Endodermal cell (in vitro differentiated cells): ENCODE measurements around the gene SLX1A. TPM values are rescaled to one million over a fixed set of nuclear protein-coding genes. Genes with fewer than 3 reads are reported as not detected.
"Not testable (repeated sequence)": the region's sequence is repeated elsewhere in the genome, so short reads cannot be mapped to it uniquely, and the experiment has no call there.

ENCODE experiments used
- DNase-seq: peaks from one replicate; pipeline ENCODE4 v3.0.0-alpha.2; 2017
- H3K27ac ChIP-seq: 2 replicates; pipeline ENCODE4 v1.5.1; 2013; ENCODE audit warnings: mild to moderate bottlenecking, low read depth, low read length, moderate library complexity
- H3K27me3 ChIP-seq: 2 replicates; pipeline ENCODE4 v1.6.1; 2013; ENCODE audit warnings: mild to moderate bottlenecking, low read length, moderate library complexity; ENCODE audit not compliant: insufficient read depth, control insufficient read depth, poor library complexity, severe bottlenecking
- H3K36me3 ChIP-seq: 2 replicates; pipeline ENCODE4 v1.7.0; 2013; ENCODE audit warnings: mild to moderate bottlenecking, low read length, moderate library complexity; ENCODE audit not compliant: control insufficient read depth, insufficient read depth
- H3K4me1 ChIP-seq: one replicate; pipeline ENCODE4 v1.7.0; 2013; ENCODE audit warnings: low read length; ENCODE audit not compliant: control insufficient read depth, insufficient read depth
- H3K4me3 ChIP-seq: 2 replicates; pipeline ENCODE4 v1.5.1; 2013; ENCODE audit warnings: mild to moderate bottlenecking, low read length, moderate library complexity
- H3K9ac ChIP-seq: 2 replicates; pipeline ENCODE4 v1.6.1; 2013; ENCODE audit warnings: mild to moderate bottlenecking, low read length, moderate library complexity; ENCODE audit not compliant: poor library complexity, severe bottlenecking; ENCODE audit errors: extremely low read depth
- H3K9me3 ChIP-seq: 2 replicates; pipeline ENCODE4 v1.6.1; 2013; ENCODE audit warnings: mild to moderate bottlenecking, low read length, moderate library complexity; ENCODE audit not compliant: control insufficient read depth
- H3K27ac Mint-ChIP-seq: 2 replicates; pipeline ENCODE4 v1.8.0; 2020; ENCODE audit warnings: mixed read lengths
- H3K27me3 Mint-ChIP-seq: 2 replicates; pipeline ENCODE4 v1.8.0; 2021; ENCODE audit warnings: mild to moderate bottlenecking, mixed read lengths; ENCODE audit not compliant: insufficient read depth
- H3K36me3 Mint-ChIP-seq: 2 replicates; pipeline ENCODE4 v1.8.0; 2020; ENCODE audit warnings: low read depth, mixed read lengths
- H3K4me1 Mint-ChIP-seq: 2 replicates; pipeline ENCODE4 v1.8.0; 2020; ENCODE audit warnings: mixed read lengths
- H3K4me3 Mint-ChIP-seq: 2 replicates; pipeline ENCODE4 v1.8.0; 2020; ENCODE audit warnings: mild to moderate bottlenecking, moderate library complexity, mixed read lengths
- H3K9me3 Mint-ChIP-seq: 2 replicates; pipeline ENCODE4 v1.8.0; 2020; ENCODE audit warnings: mild to moderate bottlenecking, mixed read lengths
- WGBS, 2 experiments: methylation state at CpG; one replicate each; pipeline versions ENCODE4 v1.1.5 to v1.1.7; 2013; ENCODE audit warnings: missing lambda C conversion rate in 2 of 2, mixed read lengths in 1 of 2; ENCODE audit not compliant: insufficient coverage in 1 of 2, insufficient read length in 1 of 2; 5-methylcytosine and 5-hydroxymethylcytosine counted together
- long read RNA-seq, 4 experiments: library from polyadenylated mRNA in 2 of 4; library from RNA in 1 of 4; library from capped mRNA in 1 of 4; stranded (forward) in 3 of 4; unstranded in 1 of 4; transcript quantifications; one replicate each; pipeline ENCODE4 v2.0.0, GENCODE V29; 2020 to 2021; ENCODE audit warnings: inconsistent platforms in 1 of 4
- polyA plus RNA-seq, 2 experiments: library from polyadenylated mRNA; stranded (reverse); fragments of 50-300 nt; gene quantifications; one replicate each; pipeline ENCODE4 v1.2.3, GENCODE V29; 2013
- total RNA-seq, 2 donors: library from RNA; stranded (reverse); fragmentation: NEBNext Ultra II Directional in 1 of 2; extraction: Animal tissue kit (Norgen Biotek cat#: 25700) in 1 of 2; gene quantifications; 2 replicates in 1 of 2; 3 replicates in 1 of 2; pipeline ENCODE4 v1.2.1, GENCODE V29; 2021
- TF ChIP-seq, protein P1 (sequence below): fragments of 200-600 bp; sonication (generic); conservative IDR thresholded peaks from 2 replicates; pipeline ENCODE4 v1.5.0; 2021; ENCODE audit warnings: antibody characterized with exemption, mild to moderate bottlenecking

SLX1A gene
- total RNA-seq = 10 to 100 TPM; 37.7 to 48.8 TPM
- polyA plus RNA-seq (2013, experiment 1 of 2) = 3.8 TPM
- 6.1 TPM for polyA plus RNA-seq (2013, experiment 2 of 2)
- long read RNA-seq, experiment 1, transcript SLX1A-201 (6 exons, 1,091 nt) = major isoform, 24 of 28 reads
- long read RNA-seq, experiment 1, partial matches to known transcripts = 2 of 28 reads
- long read RNA-seq, experiment 1, other reads (novel, unspliced or antisense) = 2 of 28 reads
- long read RNA-seq, experiment 2, transcript SLX1A-201 (6 exons, 1,091 nt) = major isoform, 40 of 54 reads
- long read RNA-seq, experiment 2, partial matches to known transcripts = 9 of 54 reads
- long read RNA-seq, experiment 2, other reads (novel, unspliced or antisense) = 2 of 54 reads
- long read RNA-seq, experiment 3, transcript SLX1A-201 (6 exons, 1,091 nt) = major isoform, 73 of 78 reads
- long read RNA-seq, experiment 3, partial matches to known transcripts = 4 of 78 reads
- long read RNA-seq, experiment 3, other reads (novel, unspliced or antisense) = 0 of 78 reads
- long read RNA-seq, experiment 4 = 0 reads

- not testable (repeated sequence) for H3K4me3 Mint-ChIP-seq, H3K27ac Mint-ChIP-seq, H3K9me3 ChIP-seq, H3K36me3 Mint-ChIP-seq, DNase-seq, H3K4me1 Mint-ChIP-seq, H3K27ac ChIP-seq, H3K27me3 Mint-ChIP-seq, H3K4me3 ChIP-seq, H3K4me1 ChIP-seq, H3K9ac ChIP-seq, H3K27me3 ChIP-seq, H3K36me3 ChIP-seq, H3K9me3 Mint-ChIP-seq
- WGBS, 2 experiments = no CpG with 5 or more reads among the region's 34 CpGs
These were observed at the start of gene SLX1A, which contains the start of gene BOLA2B for GRCh38 chr16:30193615-30194014. Gene SLX1A (plus strand): TSS chr16:30193875. CDS start chr16:30194085, 210 bp downstream. Gene BOLA2B (minus strand): TSS chr16:30193666. CDS start chr16:30193595, 71 bp downstream.

GRCh38 chr16:30144017-30144416, 49.7 kb upstream of the SLX1A start:
- Mint-ChIP-seq H3K4me3 (no peak overlapping the region), H3K27me3 (no peaks in the 10 kb centered on the region), H3K9me3 (peaks cover 6% of the 10 kb centered on the region), H3K36me3 (no peaks in the 10 kb centered on the region), H3K27ac (no peak overlapping the region), H3K4me1 (peaks cover 6% of the 10 kb centered on the region)
- Histone ChIP-seq H3K36me3 (no peaks in the 10 kb centered on the region), H3K4me3 (no peak overlapping the region), H3K27ac (no peak overlapping the region), H3K27me3 (no peaks in the 10 kb centered on the region), H3K9ac (no peak overlapping the region), H3K9me3 (peaks cover 5% of the 10 kb centered on the region), H3K4me1 (no peaks in the 10 kb centered on the region)
- DNase-seq = no peak
- TF ChIP-seq, protein P1, sequence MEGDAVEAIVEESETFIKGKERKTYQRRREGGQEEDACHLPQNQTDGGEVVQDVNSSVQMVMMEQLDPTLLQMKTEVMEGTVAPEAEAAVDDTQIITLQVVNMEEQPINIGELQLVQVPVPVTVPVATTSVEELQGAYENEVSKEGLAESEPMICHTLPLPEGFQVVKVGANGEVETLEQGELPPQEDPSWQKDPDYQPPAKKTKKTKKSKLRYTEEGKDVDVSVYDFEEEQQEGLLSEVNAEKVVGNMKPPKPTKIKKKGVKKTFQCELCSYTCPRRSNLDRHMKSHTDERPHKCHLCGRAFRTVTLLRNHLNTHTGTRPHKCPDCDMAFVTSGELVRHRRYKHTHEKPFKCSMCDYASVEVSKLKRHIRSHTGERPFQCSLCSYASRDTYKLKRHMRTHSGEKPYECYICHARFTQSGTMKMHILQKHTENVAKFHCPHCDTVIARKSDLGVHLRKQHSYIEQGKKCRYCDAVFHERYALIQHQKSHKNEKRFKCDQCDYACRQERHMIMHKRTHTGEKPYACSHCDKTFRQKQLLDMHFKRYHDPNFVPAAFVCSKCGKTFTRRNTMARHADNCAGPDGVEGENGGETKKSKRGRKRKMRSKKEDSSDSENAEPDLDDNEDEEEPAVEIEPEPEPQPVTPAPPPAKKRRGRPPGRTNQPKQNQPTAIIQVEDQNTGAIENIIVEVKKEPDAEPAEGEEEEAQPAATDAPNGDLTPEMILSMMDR = no peak

- H3K27ac Mint-ChIP-seq = no peak overlapping the region
- TF ChIP-seq, protein P1 = no peak
- no peaks in the 10 kb centered on the region for H3K27me3 ChIP-seq
- H3K27ac ChIP-seq = no peak overlapping the region
- H3K36me3 ChIP-seq = no peaks in the 10 kb centered on the region
- peaks cover 6% of the 10 kb centered on the region for H3K4me1 Mint-ChIP-seq
- H3K9me3 Mint-ChIP-seq = peaks cover 14% of the 10 kb centered on the region
- no CpG with 5 or more reads among the region's 1 CpG for WGBS, 2 experiments
- H3K9me3 ChIP-seq = peaks cover 14% of the 10 kb centered on the region
- H3K4me3 ChIP-seq = no peak overlapping the region
- no peaks in the 10 kb centered on the region for H3K4me1 ChIP-seq
- H3K27me3 Mint-ChIP-seq = peaks cover 3% of the 10 kb centered on the region
- DNase-seq = no peak
- H3K36me3 Mint-ChIP-seq = no peaks in the 10 kb centered on the region
- H3K4me3 Mint-ChIP-seq = no peak overlapping the region
- no peak overlapping the region for H3K9ac ChIP-seq
These were observed 48.8 kb upstream of the SLX1A start for GRCh38 chr16:30144917-30145316.
